Glutamatergic neuron (in vitro differentiated cells): ENCODE data around the gene ACOT11. TPM values are rescaled to one million over a fixed set of nuclear protein-coding genes. Genes with fewer than 3 reads are reported as not detected.
"Not testable (repeated sequence)": the region's sequence is repeated elsewhere in the genome, so short reads cannot be mapped to it uniquely, and the experiment has no call there.

Experiments
- DNase-seq: peaks from one replicate; pipeline ENCODE4 v3.0.0; 2022
- H3K27ac Mint-ChIP-seq: one replicate; pipeline ENCODE4 v1.8.0; 2020; ENCODE audit warnings: mild to moderate bottlenecking, mixed read lengths, inconsistent platforms; ENCODE audit not compliant: unreplicated experiment
- H3K27me3 Mint-ChIP-seq: one replicate; pipeline ENCODE4 v1.8.0; 2020; ENCODE audit warnings: mild to moderate bottlenecking, moderate library complexity, mixed read lengths, inconsistent platforms; ENCODE audit not compliant: unreplicated experiment
- H3K36me3 Mint-ChIP-seq: one replicate; pipeline ENCODE4 v1.8.0; 2020; ENCODE audit warnings: mild to moderate bottlenecking, mixed read lengths, inconsistent platforms; ENCODE audit not compliant: unreplicated experiment
- H3K4me1 Mint-ChIP-seq: one replicate; pipeline ENCODE4 v1.8.0; 2020; ENCODE audit warnings: mild to moderate bottlenecking, low read depth, mixed read lengths, inconsistent platforms; ENCODE audit not compliant: unreplicated experiment
- H3K4me3 Mint-ChIP-seq: one replicate; pipeline ENCODE4 v1.8.0; 2020; ENCODE audit warnings: mild to moderate bottlenecking, mixed read lengths, inconsistent platforms; ENCODE audit not compliant: unreplicated experiment
- H3K9me3 Mint-ChIP-seq: one replicate; pipeline ENCODE4 v1.8.0; 2020; ENCODE audit warnings: mild to moderate bottlenecking, moderate library complexity, mixed read lengths, inconsistent platforms; ENCODE audit not compliant: unreplicated experiment
- CTCF ChIP-seq: fragments of 200-600 bp; sonication (generic); IDR thresholded peaks from one replicate; pipeline ENCODE4 v1.5.0; 2021; ENCODE audit not compliant: partially characterized antibody, unreplicated experiment
- total RNA-seq: library from RNA; stranded (reverse); fragmentation: NEBNext Ultra II Directional; extraction: Animal tissue kit (Norgen Biotek cat#: 25700); gene quantifications from one replicate; pipeline ENCODE4 v1.2.1, GENCODE V29; 2021; ENCODE audit not compliant: unreplicated experiment

The ACOT11 gene
- total RNA-seq, 1 donor from 2014 or later, result 0.32 TPM

- H3K9me3 Mint-ChIP-seq, result peaks cover 5% of the 10 kb centered on the region
- no peak within 1 kb of the TSS for H3K4me3 Mint-ChIP-seq
- H3K36me3 Mint-ChIP-seq, result no peaks in the 10 kb centered on the region
- H3K27me3 Mint-ChIP-seq, result no peaks in the 10 kb centered on the region
- peaks cover 7% of the 10 kb centered on the region for H3K4me1 Mint-ChIP-seq
- no peak for TF ChIP-seq CTCF
- H3K27ac Mint-ChIP-seq, result no peak within 1 kb of the TSS
- no peak for DNase-seq
Measured at GRCh38 chr1:54623216-54624007, 75.4 kb downstream of the ACOT11 start, which contains the start of gene FAM151A. Gene FAM151A, minus strand, starts transcription at chr1:54623525. Its CDS starts 130 bp downstream, at chr1:54623395.

- Mint-ChIP-seq H3K36me3 (no peaks in the 10 kb centered on the region), H3K27me3 (peaks cover 1% of the 10 kb centered on the region), H3K27ac (no peak overlapping the region), H3K9me3 (peaks cover 3% of the 10 kb centered on the region), H3K4me1 (peaks cover 4% of the 10 kb centered on the region), H3K4me3 (no peak overlapping the region)
- no peak for TF ChIP-seq CTCF
- DNase-seq, result no peak
Measured at GRCh38 chr1:54624466-54625464, 76.7 kb downstream of the ACOT11 start.

GRCh38 chr1:54627196-54627595 lies 79.2 kb downstream of the ACOT11 start:
- no peak for TF ChIP-seq CTCF
- Mint-ChIP-seq H3K4me1 (no peaks in the 10 kb centered on the region), H3K9me3 (peaks cover 1% of the 10 kb centered on the region), H3K27me3 (peaks cover 1% of the 10 kb centered on the region), H3K27ac (no peak overlapping the region), H3K4me3 (no peak overlapping the region), H3K36me3 (peaks cover 7% of the 10 kb centered on the region)
- no peak for DNase-seq

- H3K4me3 Mint-ChIP-seq, H3K27ac Mint-ChIP-seq, H3K4me1 Mint-ChIP-seq, H3K36me3 Mint-ChIP-seq, H3K27me3 Mint-ChIP-seq, DNase-seq, H3K9me3 Mint-ChIP-seq: not testable (repeated sequence)
Measured at GRCh38 chr1:54635804-54636203, 87.8 kb downstream of the ACOT11 start.

- H3K27me3 Mint-ChIP-seq, DNase-seq, H3K4me3 Mint-ChIP-seq, H3K9me3 Mint-ChIP-seq, H3K27ac Mint-ChIP-seq, H3K36me3 Mint-ChIP-seq, H3K4me1 Mint-ChIP-seq: not testable (repeated sequence)
Measured at GRCh38 chr1:54636461-54637446, 88.7 kb downstream of the ACOT11 start.
